Cardiac muscle cell (in vitro differentiated cells and primary cell): ENCODE measurements around the gene CHST5. TPM values are rescaled to one million over a fixed set of nuclear protein-coding genes. Genes with fewer than 3 reads are reported as not detected.
A peak's percentile ranks its signal among the peaks of the same experiment; 100 is the strongest.
"Not testable (repeated sequence)": the region's sequence is repeated elsewhere in the genome, so short reads cannot be mapped to it uniquely, and the experiment has no call there.

Source experiments
- DNase-seq, 2 donors: peaks; one replicate each; pipeline versions ENCODE4 v3.0.0 to v3.0.0-alpha.2; 2010 to 2017; ENCODE audit warnings: low read depth in 1 of 2, low spot score in 1 of 2
- H3K27ac ChIP-seq: fragments of 200-600 bp; sonication (generic); 2 replicates; pipeline ENCODE4 v1.5.1; 2016
- H3K27me3 ChIP-seq: fragments of 200-600 bp; sonication (generic); 2 replicates; pipeline ENCODE4 v1.6.0; 2016; ENCODE audit warnings: control low read depth
- H3K36me3 ChIP-seq: fragments of 200-600 bp; sonication (generic); 2 replicates; pipeline ENCODE4 v1.5.1; 2016; ENCODE audit warnings: control low read depth
- H3K4me1 ChIP-seq: fragments of 200-600 bp; sonication (generic); 2 replicates; pipeline ENCODE4 v1.8.1; 2017; ENCODE audit warnings: low read depth, mild to moderate bottlenecking, mixed run types
- H3K4me3 ChIP-seq: fragments of 200-600 bp; sonication (generic); 2 replicates; pipeline ENCODE4 v1.5.1; 2016; ENCODE audit warnings: mild to moderate bottlenecking
- H3K9me3 ChIP-seq: fragments of 200-600 bp; sonication (generic); 2 replicates; pipeline ENCODE4 v1.5.1; 2017; ENCODE audit warnings: low read depth, mild to moderate bottlenecking, control low read depth
- CTCF ChIP-seq: IDR thresholded peaks from 2 replicates; pipeline ENCODE4 v1.5.1; 2012; ENCODE audit warnings: low read depth, mild to moderate bottlenecking, low read length
- polyA plus RNA-seq: library from polyadenylated mRNA; unstranded; fragments of >200 nt; fragmentation: Nextera tagmentation; extraction: Ambion mirVana; gene quantifications from 2 replicates; pipeline ENCODE4 v1.2.1, GENCODE V29; 2016
- total RNA-seq: library from RNA; depleted of rRNA; stranded (reverse); fragments of >200 nt; gene quantifications from 2 replicates; pipeline ENCODE4 v1.2.3, GENCODE V29; 2016

The CHST5 gene
- total and polyA plus RNA-seq, 2 experiments from 2014 or later, result 0.66 TPM; not detected in 1

GRCh38 chr16:75550211-75550662 is 14.3 kb upstream of the CHST5 start:
- TF ChIP-seq CTCF, result peak; percentile 43
- no peaks in the 10 kb centered on the region for H3K9me3 ChIP-seq
- DNase-seq, result peak in 1 of 2 donors; percentile 38

GRCh38 chr16:75548456-75548855 is 12.5 kb upstream of the CHST5 start:
- not testable (repeated sequence) for H3K4me3 ChIP-seq, H3K4me1 ChIP-seq, H3K27me3 ChIP-seq, H3K36me3 ChIP-seq, H3K9me3 ChIP-seq, H3K27ac ChIP-seq, DNase-seq

More at GRCh38 chr16:75550211-75550662, 14.3 kb upstream of the CHST5 start:
- Histone ChIP-seq H3K36me3 (no peaks in the 10 kb centered on the region), H3K27ac (no peak overlapping the region), H3K27me3 (no peaks in the 10 kb centered on the region), H3K4me3 (no peak overlapping the region), H3K4me1 (peaks cover 5% of the 10 kb centered on the region)

GRCh38 chr16:75546293-75546692 is 10.4 kb upstream of the CHST5 start:
- no peaks in the 10 kb centered on the region for H3K4me1 ChIP-seq
- no peaks in the 10 kb centered on the region for H3K9me3 ChIP-seq
- H3K27ac ChIP-seq, result no peak overlapping the region
- no peak for TF ChIP-seq CTCF
- DNase-seq, result no peak
- H3K27me3 ChIP-seq, result no peaks in the 10 kb centered on the region
- H3K4me3 ChIP-seq, result no peak overlapping the region
- no peaks in the 10 kb centered on the region for H3K36me3 ChIP-seq

GRCh38 chr16:75545879-75546278 is 10.0 kb upstream of the CHST5 start:
- H3K4me3 ChIP-seq, H3K27me3 ChIP-seq, DNase-seq, H3K36me3 ChIP-seq, H3K4me1 ChIP-seq, H3K9me3 ChIP-seq, H3K27ac ChIP-seq: not testable (repeated sequence)

GRCh38 chr16:75542462-75542861 is 6.6 kb upstream of the CHST5 start:
- H3K27me3 ChIP-seq, H3K27ac ChIP-seq, H3K4me3 ChIP-seq, H3K36me3 ChIP-seq, H3K4me1 ChIP-seq, H3K9me3 ChIP-seq, DNase-seq: not testable (repeated sequence)

GRCh38 chr16:75541236-75541635 is 5.3 kb upstream of the CHST5 start:
- DNase-seq, result no peak
- no peaks in the 10 kb centered on the region for H3K36me3 ChIP-seq
- H3K27me3 ChIP-seq, result no peaks in the 10 kb centered on the region
- no peak overlapping the region for H3K4me3 ChIP-seq
- no peaks in the 10 kb centered on the region for H3K9me3 ChIP-seq
- no peak overlapping the region for H3K27ac ChIP-seq
- no peak for TF ChIP-seq CTCF
- H3K4me1 ChIP-seq, result no peaks in the 10 kb centered on the region

GRCh38 chr16:75538882-75539565 is 3.1 kb upstream of the CHST5 start:
- not testable (repeated sequence) for DNase-seq

More at GRCh38 chr16:75538882-75539565, 3.1 kb upstream of the CHST5 start:
- not testable (repeated sequence) for H3K4me3 ChIP-seq, H3K4me1 ChIP-seq, H3K27me3 ChIP-seq, H3K36me3 ChIP-seq, H3K27ac ChIP-seq, H3K9me3 ChIP-seq
